Heart right ventricle (tissue), 16 donors: ENCODE results near the gene GAB2. TPM values are rescaled to one million over a fixed set of nuclear protein-coding genes. Genes with fewer than 3 reads are reported as not detected.

Source experiments
- ATAC-seq, 8 donors: fragments of 200-7000 bp; cut with Tn5 transposase; one replicate each; pipeline ENCODE4 v1.9.1; 2020; ENCODE audit warnings: mild to moderate bottlenecking in 8 of 8, moderate library complexity in 8 of 8, moderate number of reproducible peaks in 1 of 8
- DNase-seq, 2 donors: peaks; one replicate each; pipeline ENCODE4 v3.0.0-alpha.2; 2020
- H3K27ac ChIP-seq, 10 donors: fragments of 200-600 bp; sonication (generic) in 2 of 10; one replicate each; pipeline versions ENCODE4 v1.5.0 to v1.8.0; 2020 to 2022; ENCODE audit warnings: mild to moderate bottlenecking in 3 of 10
- H3K27me3 ChIP-seq, 7 donors: fragments of 200-600 bp; one replicate each; pipeline ENCODE4 v1.8.0; 2021 to 2022; ENCODE audit warnings: mild to moderate bottlenecking in 2 of 7
- H3K36me3 ChIP-seq, 9 donors: fragments of 200-600 bp; sonication (generic) in 1 of 9; one replicate each; pipeline versions ENCODE4 v1.5.0 to v1.8.0; 2020 to 2022; ENCODE audit warnings: mild to moderate bottlenecking in 2 of 9
- H3K4me1 ChIP-seq, 9 donors: fragments of 200-600 bp; sonication (generic) in 1 of 9; one replicate each; pipeline versions ENCODE4 v1.5.0 to v1.8.0; 2020 to 2022; ENCODE audit warnings: mild to moderate bottlenecking in 4 of 9
- H3K4me3 ChIP-seq, 10 donors: fragments of 200-600 bp; sonication (generic) in 2 of 10; one replicate each; pipeline versions ENCODE4 v1.5.0 to v1.8.0; 2020 to 2022; ENCODE audit warnings: mild to moderate bottlenecking in 7 of 10, moderate library complexity in 2 of 10
- H3K9me3 ChIP-seq, 11 donors: fragments of 200-600 bp in 10 of 11; sonication (generic) in 2 of 11; one replicate each; pipeline versions ENCODE4 v1.5.0 to v1.8.0; 2013 to 2022; ENCODE audit warnings: mild to moderate bottlenecking in 2 of 11, control low read depth in 1 of 11, moderate library complexity in 1 of 11
- WGBS, 2 donors: extraction: QIAGEN DNeasy Blood & Tissue Kit; methylation state at CpG; one replicate each; pipeline ENCODE4 v1.1.7; 2013; ENCODE audit warnings: inconsistent platforms in 1 of 2; 5-methylcytosine and 5-hydroxymethylcytosine counted together
- intact Hi-C, 10 donors: fragments of 100-400 bp; cut with DNase I; formaldehyde crosslinking; loops; one replicate each; pipeline versions ENCODE4 v1.11.1 to v1.14.2; 2022
- polyA plus RNA-seq, 2 donors: library from polyadenylated mRNA; stranded (reverse); fragments of 200-250 nt; gene quantifications; one replicate each; pipeline ENCODE4 v1.2.3, GENCODE V29; 2013
- total RNA-seq, 10 donors: library from RNA; stranded (reverse); fragmentation: NEBNext Ultra II Directional in 3 of 10; extraction: Animal tissue kit (Norgen Biotek cat#: 25700) in 3 of 10; gene quantifications; one replicate each; pipeline versions ENCODE4 v1.2.1 to v1.2.4, GENCODE V29; 2021 to 2023
- TF ChIP-seq, protein P1 (sequence below), 9 donors: fragments of 200-600 bp; sonication (generic) in 2 of 9; IDR thresholded peaks; one replicate each; pipeline versions ENCODE4 v1.5.0 to v1.8.0; 2021 to 2022; ENCODE audit warnings: antibody characterized with exemption in 9 of 9, mild to moderate bottlenecking in 5 of 9, moderate library complexity in 1 of 9
- donor health status: Arrhythmogenic right ventricular cardiomyopathy.
- donor health status: ischemic (EF 13 %, LVEDD 7.1; RV severe dilation, severe dysfunction).
- donor health status: healthy with polysubstance abuse.
- donor health status: DM: no; HTN: yes; CAD: no.
- donor health status: DM: no; HTN: no; CAD: no.
- donor health status: ischemic (EF 25% LVEDD 6.9; RV normal size, moderate dysfunction).
- donor health status: ischemic (EF 25% LVEDD 5.7; RV mildly dilated, moderate dysfunction).
- donor health status: healthy.
- donor health status: DM: yes; HTN: yes; CAD: no.
- donor health status: Ischemic cardiomyopathy.
- donor health status: ischemic (EF 35%, LVEDD 5.7; RV mildly dilated, moderate dysfunction).
- donor health status: nonischemic (EF 11% LVEDD 7.7; RV severe dilation, severe dysfunction).
- donor health status: DM: yes; HTN: yes; CAD: no.
- donor health status: PGD.
- donor health status: ischemic (EF 29% LVEDD 5.4; RV normal size, mild dysfunction).
- donor health status: nonischemic (EF 23%, LVEDD 6.1; RV moderate dilation, normal function).

GAB2 gene
- total and polyA plus RNA-seq, 12 donors, result 5.0 to 44.6 (median 27.0) TPM

DNA sequence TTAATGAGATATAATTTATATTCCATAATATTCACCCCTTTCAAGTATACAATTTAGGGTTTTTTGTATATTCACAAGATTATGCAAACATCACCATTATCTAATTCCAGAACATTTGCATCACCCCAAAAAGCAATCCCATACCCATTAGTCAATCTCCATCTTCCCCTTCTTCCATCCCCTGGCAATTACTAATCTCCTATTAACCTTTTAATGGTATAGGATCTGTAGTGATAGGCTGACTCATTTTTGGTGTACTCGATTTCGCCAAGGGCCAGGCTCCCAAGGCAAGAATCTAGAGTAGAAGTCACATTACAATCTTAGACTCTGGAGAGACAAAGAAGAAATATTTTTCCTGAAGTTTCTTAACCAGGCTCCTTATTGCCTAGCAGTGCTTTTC lies 113.4 kb downstream of the GAB2 start:
- Histone ChIP-seq H3K36me3 (no peaks in the 10 kb centered on the region), H3K9me3 (peaks cover 0 to 8% (median 0%) of the 10 kb centered on the region in 11 donors), H3K27me3 (no peaks in the 10 kb centered on the region), H3K4me1 (peaks cover 2 to 31% (median 16%) of the 10 kb centered on the region in 9 donors), H3K27ac (no peak overlapping the region), H3K4me3 (no peak overlapping the region)
- WGBS, 2 donors, result 99 to 100% methylated on average over 2 of the region's 2 CpGs
- ATAC-seq (no peak), DNase-seq (no peak)
- TF ChIP-seq, protein P1, sequence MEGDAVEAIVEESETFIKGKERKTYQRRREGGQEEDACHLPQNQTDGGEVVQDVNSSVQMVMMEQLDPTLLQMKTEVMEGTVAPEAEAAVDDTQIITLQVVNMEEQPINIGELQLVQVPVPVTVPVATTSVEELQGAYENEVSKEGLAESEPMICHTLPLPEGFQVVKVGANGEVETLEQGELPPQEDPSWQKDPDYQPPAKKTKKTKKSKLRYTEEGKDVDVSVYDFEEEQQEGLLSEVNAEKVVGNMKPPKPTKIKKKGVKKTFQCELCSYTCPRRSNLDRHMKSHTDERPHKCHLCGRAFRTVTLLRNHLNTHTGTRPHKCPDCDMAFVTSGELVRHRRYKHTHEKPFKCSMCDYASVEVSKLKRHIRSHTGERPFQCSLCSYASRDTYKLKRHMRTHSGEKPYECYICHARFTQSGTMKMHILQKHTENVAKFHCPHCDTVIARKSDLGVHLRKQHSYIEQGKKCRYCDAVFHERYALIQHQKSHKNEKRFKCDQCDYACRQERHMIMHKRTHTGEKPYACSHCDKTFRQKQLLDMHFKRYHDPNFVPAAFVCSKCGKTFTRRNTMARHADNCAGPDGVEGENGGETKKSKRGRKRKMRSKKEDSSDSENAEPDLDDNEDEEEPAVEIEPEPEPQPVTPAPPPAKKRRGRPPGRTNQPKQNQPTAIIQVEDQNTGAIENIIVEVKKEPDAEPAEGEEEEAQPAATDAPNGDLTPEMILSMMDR (IDR thresholded peaks at IDR 0.05), result no peak
- intact Hi-C loops, result no loop called here

DNA sequence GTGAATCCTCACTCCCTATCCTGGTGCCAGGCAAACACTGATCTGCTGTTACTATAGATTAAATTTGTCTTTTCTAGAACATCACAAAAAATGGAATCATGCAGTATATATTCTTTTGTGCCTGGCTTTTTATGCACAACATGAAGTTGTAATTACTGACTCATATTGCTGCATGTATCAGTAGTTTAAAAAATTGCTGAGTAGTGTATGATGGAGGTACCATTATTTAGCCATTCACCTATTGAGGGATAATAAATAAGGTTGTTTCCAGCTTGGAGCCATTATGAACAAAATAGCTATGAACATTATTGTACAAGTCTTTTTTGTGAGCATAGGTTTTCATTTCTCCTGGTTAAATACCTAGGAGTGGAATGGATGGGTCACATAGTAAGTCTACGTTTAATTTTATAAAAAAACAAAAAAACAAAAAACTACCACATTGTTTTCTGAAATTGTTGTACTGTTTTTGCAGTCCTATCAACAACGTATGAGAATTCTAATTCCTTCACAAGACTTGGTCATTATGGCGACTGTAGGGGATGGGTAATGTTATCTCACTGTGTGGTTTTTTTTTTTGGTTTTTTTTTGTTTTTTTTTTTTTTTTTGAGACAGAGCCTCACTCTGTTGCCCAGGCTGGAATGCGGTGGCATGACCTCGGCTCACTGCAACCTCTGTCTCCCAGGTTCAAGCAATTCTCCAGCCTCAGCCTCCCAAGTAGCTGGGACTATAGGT lies 117.3 kb downstream of the GAB2 start:
- Histone ChIP-seq H3K27ac (no peak overlapping the region), H3K4me3 (no peak overlapping the region), H3K27me3 (no peaks in the 10 kb centered on the region), H3K9me3 (peaks cover 0 to 8% (median 0%) of the 10 kb centered on the region in 11 donors), H3K4me1 (peaks cover 3 to 49% (median 25%) of the 10 kb centered on the region in 9 donors), H3K36me3 (no peaks in the 10 kb centered on the region)
- no peak for DNase-seq
- intact Hi-C loops, result no loop called here
- 95 to 97% methylated on average over 5 of the region's 5 CpGs for WGBS, 2 donors
- TF ChIP-seq, protein P1 (IDR thresholded peaks at IDR 0.05), result no peak
- ATAC-seq, result no peak

DNA sequence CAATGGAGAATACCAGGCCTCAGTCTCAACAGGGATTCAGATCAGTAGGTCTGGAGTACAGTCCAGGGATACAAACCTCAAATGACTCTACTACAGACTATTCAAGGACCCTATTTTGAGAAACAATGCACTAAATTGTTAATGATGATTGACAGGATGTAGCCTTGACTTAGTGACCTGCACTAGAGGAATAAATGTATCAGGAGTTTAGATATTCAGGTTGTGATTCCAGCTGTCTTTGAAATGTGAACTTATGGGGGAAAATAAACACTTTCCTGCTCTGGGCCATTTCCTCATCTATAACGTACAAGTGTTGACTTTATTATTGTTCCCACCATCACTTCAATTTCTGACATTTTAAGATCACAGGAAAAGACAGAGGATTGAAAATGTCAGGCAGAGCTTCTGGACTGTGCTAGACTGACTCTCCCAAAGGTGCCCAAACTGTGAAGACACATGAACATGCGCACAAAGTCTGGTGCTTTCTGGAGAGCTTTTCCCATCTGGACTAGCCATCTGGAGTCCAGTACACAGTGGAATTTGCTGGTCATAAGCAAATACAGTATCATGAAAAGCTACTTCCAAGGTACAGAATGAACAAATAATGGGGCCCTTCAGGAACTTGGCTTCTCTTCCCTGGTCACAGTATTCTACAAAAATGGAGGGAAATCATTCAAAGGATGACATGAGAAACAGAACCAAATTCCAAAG lies 118.5 kb downstream of the GAB2 start:
- Histone ChIP-seq H3K4me1 (peaks cover 0 to 41% (median 19%) of the 10 kb centered on the region in 9 donors), H3K27me3 (no peaks in the 10 kb centered on the region), H3K27ac (peak overlapping the region in 2 of 10 donors; percentile 20 to 29), H3K9me3 (peaks cover 0 to 8% (median 0%) of the 10 kb centered on the region in 11 donors), H3K4me3 (no peak overlapping the region), H3K36me3 (no peaks in the 10 kb centered on the region)
- 83 to 86% methylated on average over 2 of the region's 2 CpGs for WGBS, 2 donors
- TF ChIP-seq, protein P1 (IDR thresholded peaks at IDR 0.05), result no peak
- intact Hi-C loops, result no loop called here
- ATAC-seq (peak in 1 of 8 donors; percentile 34), DNase-seq (no peak)

DNA sequence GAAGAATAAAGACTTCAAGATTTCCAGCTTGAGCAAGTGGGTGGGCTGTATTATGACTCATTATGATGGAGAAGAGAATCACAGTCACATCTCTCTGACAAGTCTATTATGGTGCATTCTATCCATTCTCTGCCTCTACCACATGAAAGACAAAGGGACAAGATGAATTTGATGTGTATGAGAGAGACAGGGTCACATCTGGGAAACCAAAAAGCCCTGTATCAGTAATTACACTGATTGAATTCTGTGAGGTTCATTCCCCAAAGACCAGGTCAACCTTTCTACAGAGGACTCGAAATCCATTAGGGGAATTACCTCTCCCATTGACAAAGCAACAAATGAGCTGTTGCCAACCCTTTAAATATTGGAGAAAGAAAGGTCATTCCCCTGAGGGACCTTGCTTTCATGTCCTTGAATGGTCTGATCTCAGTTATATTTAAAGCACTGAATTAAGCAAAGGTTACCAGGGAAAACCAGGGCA lies 119.3 kb downstream of the GAB2 start:
- DNase-seq, result no peak
- Histone ChIP-seq H3K4me1 (peaks cover 0 to 41% (median 20%) of the 10 kb centered on the region in 9 donors), H3K36me3 (no peaks in the 10 kb centered on the region), H3K27ac (peak overlapping the region in 2 of 10 donors; percentile 20 to 29), H3K27me3 (no peaks in the 10 kb centered on the region), H3K4me3 (no peak overlapping the region), H3K9me3 (peaks cover 0 to 8% (median 0%) of the 10 kb centered on the region in 11 donors)
- no peak for ATAC-seq
- intact Hi-C loops, result no loop called here
- 84 to 87% methylated on average over 1 of the region's 1 CpG for WGBS, 2 donors
- TF ChIP-seq, protein P1 (IDR thresholded peaks at IDR 0.05), result no peak
